Activated B cell treated with CpG ODN at 0.5 μM for 24 hours (primary cell): Measurements from ENCODE around the gene CHN2. TPM values are rescaled to one million over a fixed set of nuclear protein-coding genes. Genes with fewer than 3 reads are reported as not detected.

ENCODE experiments used
- ATAC-seq: fragments of 200-7000 bp; cut with Tn5 transposase; one replicate; pipeline ENCODE4 v1.10.0; 2021; ENCODE audit warnings: low read depth, mild to moderate bottlenecking, moderate library complexity
- CTCF ChIA-PET: fragments of 350-600 bp; sonication (Branson Sonifier 250); formaldehyde crosslinking; loops from one replicate; lab custom pipeline; 2021; ENCODE audit warnings: antibody characterized with exemption; lab: Charles Lee
- POLR2A ChIA-PET: fragments of 350-600 bp; sonication (Branson Sonifier 250); formaldehyde crosslinking; loops from one replicate; lab custom pipeline; 2021; ENCODE audit warnings: antibody characterized with exemption; lab: Charles Lee
- DNase-seq: peaks from one replicate; pipeline ENCODE4 v3.0.0; 2022
- H3K27ac Mint-ChIP-seq: one replicate; pipeline ENCODE4 v1.8.0; 2020; ENCODE audit warnings: mixed read lengths
- H3K27me3 Mint-ChIP-seq: one replicate; pipeline ENCODE4 v1.8.0; 2021; ENCODE audit warnings: mixed read lengths
- H3K36me3 Mint-ChIP-seq: one replicate; pipeline ENCODE4 v1.8.0; 2021; ENCODE audit warnings: low read depth, mixed read lengths
- H3K4me1 Mint-ChIP-seq: one replicate; pipeline ENCODE4 v1.8.0; 2021; ENCODE audit warnings: mixed read lengths
- H3K4me3 Mint-ChIP-seq: one replicate; pipeline ENCODE4 v1.8.0; 2020; ENCODE audit warnings: mild to moderate bottlenecking, mixed read lengths
- H3K9me3 Mint-ChIP-seq: one replicate; pipeline ENCODE4 v1.8.0; 2020; ENCODE audit warnings: mixed read lengths
- CTCF ChIP-seq: fragments of 200-600 bp; IDR thresholded peaks from one replicate; pipeline ENCODE4 v1.8.0; 2022; ENCODE audit warnings: antibody characterized with exemption, mild to moderate bottlenecking
- intact Hi-C: fragments of 100-400 bp; cut with micrococcal nuclease; formaldehyde crosslinking; loops from one replicate; pipeline ENCODE4 v1.15.1; 2024
- total RNA-seq: library from RNA; stranded (reverse); gene quantifications from 2 replicates; pipeline ENCODE4 v1.2.3, GENCODE V29; 2022

Gene CHN2
- total RNA-seq, 1 donor from 2014 or later: 1.8 TPM

- no peak for ATAC-seq
- Mint-ChIP-seq H3K27ac (no peak overlapping the region), H3K9me3 (no peaks in the 10 kb centered on the region), H3K27me3 (peaks cover 2% of the 10 kb centered on the region), H3K4me1 (peaks cover 7% of the 10 kb centered on the region), H3K36me3 (no peaks in the 10 kb centered on the region), H3K4me3 (no peak overlapping the region)
- POLR2A ChIA-PET: no interaction called here
- intact Hi-C loops: no loop called here
- DNase-seq: no peak
- CTCF ChIA-PET: no interaction called here
- no peak for TF ChIP-seq CTCF
Measured at GRCh38 chr7:29299086-29299485, 104.5 kb downstream of the CHN2 start.

- TF ChIP-seq CTCF: no peak
- ATAC-seq: no peak
- no peak overlapping the region for H3K4me3 Mint-ChIP-seq
- intact Hi-C loops: no loop called here
- H3K9me3 Mint-ChIP-seq: no peaks in the 10 kb centered on the region
- H3K27ac Mint-ChIP-seq: no peak overlapping the region
- DNase-seq: no peak
- POLR2A ChIA-PET: no interaction called here
- peaks cover 2% of the 10 kb centered on the region for H3K27me3 Mint-ChIP-seq
- CTCF ChIA-PET: no interaction called here
- H3K4me1 Mint-ChIP-seq: peaks cover 7% of the 10 kb centered on the region
- no peaks in the 10 kb centered on the region for H3K36me3 Mint-ChIP-seq
Measured at GRCh38 chr7:29300026-29300480, 105.5 kb downstream of the CHN2 start.

- POLR2A ChIA-PET: no interaction called here
- DNase-seq (no peak), ATAC-seq (no peak)
- peaks cover 7% of the 10 kb centered on the region for H3K4me1 Mint-ChIP-seq
- H3K27ac Mint-ChIP-seq: no peak overlapping the region
- no peaks in the 10 kb centered on the region for H3K36me3 Mint-ChIP-seq
- intact Hi-C loops: no loop called here
- no peaks in the 10 kb centered on the region for H3K9me3 Mint-ChIP-seq
- CTCF ChIA-PET: no interaction called here
- no peak for TF ChIP-seq CTCF
- peaks cover 2% of the 10 kb centered on the region for H3K27me3 Mint-ChIP-seq
- no peak overlapping the region for H3K4me3 Mint-ChIP-seq
Measured at GRCh38 chr7:29300649-29301048, 106.1 kb downstream of the CHN2 start.

GRCh38 chr7:29302666-29303395, 108.3 kb downstream of the CHN2 start:
- DNase-seq (no peak), ATAC-seq (no peak)
- POLR2A ChIA-PET: no interaction called here
- Mint-ChIP-seq H3K27ac (no peak overlapping the region), H3K27me3 (peaks cover 2% of the 10 kb centered on the region), H3K4me1 (no peaks in the 10 kb centered on the region), H3K9me3 (no peaks in the 10 kb centered on the region), H3K4me3 (no peak overlapping the region), H3K36me3 (no peaks in the 10 kb centered on the region)
- intact Hi-C loops: no loop called here
- no peak for TF ChIP-seq CTCF
- CTCF ChIA-PET: no interaction called here

GRCh38 chr7:29304756-29305155, 110.2 kb downstream of the CHN2 start:
- no peak overlapping the region for H3K4me3 Mint-ChIP-seq
- no peaks in the 10 kb centered on the region for H3K4me1 Mint-ChIP-seq
- CTCF ChIA-PET: no interaction called here
- peaks cover 4% of the 10 kb centered on the region for H3K27me3 Mint-ChIP-seq
- DNase-seq: no peak
- no peak for TF ChIP-seq CTCF
- no peaks in the 10 kb centered on the region for H3K36me3 Mint-ChIP-seq
- no peak overlapping the region for H3K27ac Mint-ChIP-seq
- ATAC-seq: no peak
- POLR2A ChIA-PET: no interaction called here
- no peaks in the 10 kb centered on the region for H3K9me3 Mint-ChIP-seq
- intact Hi-C loops: no loop called here
